Epithelial cell of umbilical artery (primary cell): ENCODE data around the gene ABHD2. TPM values are rescaled to one million over a fixed set of nuclear protein-coding genes. Genes with fewer than 3 reads are reported as not detected.

Source experiments
- total RNA-seq: library from RNA; depleted of rRNA; stranded (reverse); fragments of >200 nt; gene quantifications from 2 replicates; pipeline ENCODE4 v1.2.3, GENCODE V29; 2014

ABHD2 gene
- total RNA-seq = 24.4 and 35.3 TPM in 2 replicates

GRCh38 chr15:89087830-89088604 lies at the start of gene ABHD2:
ABHD2 (plus strand) TSS chr15:89088456; CDS start chr15:89116328, 27,872 bp downstream.

GRCh38 chr15:89221543-89221942 lies 133.3 kb downstream of the ABHD2 start, which contains the start of gene RLBP1:
RLBP1 (minus strand) TSS chr15:89221579; CDS start chr15:89218975, 2,604 bp downstream.

GRCh38 chr15:89243691-89244573 lies 155.7 kb downstream of the ABHD2 start, which contains the start of gene FANCI:
FANCI (plus strand) TSS chr15:89243979; CDS start chr15:89247648, 3,669 bp downstream.

Other genes with a start within 250 kb of the ABHD2 start
- 8.1 and 9.0 TPM in 2 replicates for gene HAPLN3, start 192.9 kb upstream of the ABHD2 start, total RNA-seq
- 41.0 and 41.9 TPM in 2 replicates for gene MFGE8, start 175.1 kb upstream of the ABHD2 start, total RNA-seq
- not detected in 2 replicates for gene RLBP1, start 133.1 kb downstream of the ABHD2 start, total RNA-seq
- 38.0 and 41.3 TPM in 2 replicates for gene FANCI, start 155.5 kb downstream of the ABHD2 start, total RNA-seq
- gene POLG, start 246.4 kb downstream of the ABHD2 start, total RNA-seq = 116 and 146 TPM in 2 replicates